ENCODE results near the gene FBXL4. TPM values are rescaled to one million over a fixed set of nuclear protein-coding genes. Genes with fewer than 3 reads are reported as not detected.

FBXL4 gene
- total and polyA plus RNA-seq, 10 of the 15 experiments (the other 5 are each of a cell fraction or from before 2014, with no cell fraction given) = 2.9 to 16.9 (median 7.2) TPM

DNA sequence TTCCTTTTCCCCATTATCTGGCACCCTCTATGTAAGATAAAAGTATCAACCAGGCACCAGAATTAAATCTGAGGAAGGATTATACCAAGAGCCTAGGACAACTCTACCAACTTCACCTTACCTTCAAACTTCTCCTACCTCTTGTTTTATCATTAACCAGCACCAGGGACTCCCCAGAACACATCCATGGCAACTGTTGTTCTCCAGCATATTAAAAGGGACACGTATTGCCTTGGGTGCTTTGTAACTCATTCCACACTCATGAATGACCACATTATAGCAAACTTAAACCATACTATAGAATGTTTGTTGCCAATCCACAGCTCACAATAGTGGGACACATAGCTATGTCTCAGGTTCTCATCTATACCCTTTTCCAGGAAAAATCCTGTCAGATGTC, 11.9 kb upstream of the FBXL4 start:
- no peak for ATAC-seq
- Histone ChIP-seq H2AFZ (ENCODE audit: control insufficient read depth, low read depth, low read length) (no peak overlapping the region), H3K27ac (ENCODE audit: control insufficient read depth, insufficient read depth) (no peak overlapping the region), H4K20me1 (ENCODE audit: control insufficient read depth, insufficient read depth) (no peaks in the 10 kb centered on the region), H3K4me2 (ENCODE audit: control insufficient read depth, insufficient read depth) (no peak overlapping the region), H3K36me3 (ENCODE audit: control insufficient read depth in 2 of 2, insufficient read depth in 2 of 2, low read length in 1 of 2) (no peaks in the 10 kb centered on the region), H3K79me2 (ENCODE audit: control insufficient read depth, insufficient read depth, low read length) (no peaks in the 10 kb centered on the region), H3K4me3 (no peak overlapping the region), H3K4me1 (ENCODE audit: control insufficient read depth, insufficient read depth, low read length) (no peaks in the 10 kb centered on the region), H3K9ac (ENCODE audit: control insufficient read depth, insufficient read depth, low read length) (no peak overlapping the region), H3K27me3 (replicated peaks in 1 of 2; ENCODE audit: control insufficient read depth in 2 of 2, insufficient read depth in 2 of 2, low read length in 1 of 2) (no peaks in the 10 kb centered on the region; a peak in 1 of 4 replicates), H3K9me3 (replicated peaks; ENCODE audit: control insufficient read depth, insufficient read depth, low read length) (no peaks in the 10 kb centered on the region)
- TF ChIP-seq STAT3 (IDR thresholded peaks at IDR 0.05; ENCODE audit: low read depth, low read length) = no peak
- TF ChIP-seq RFX5 (IDR thresholded peaks at IDR 0.05; ENCODE audit: low read depth, low read length) = no peak
- TF ChIP-seq SRF (IDR thresholded peaks at IDR 0.05; ENCODE audit: low read depth in 2 of 2, low read length in 2 of 2) = no peak
- no peak for TF ChIP-seq EED (IDR thresholded peaks at IDR 0.05; ENCODE audit: low read depth)
- no peak for TF ChIP-seq IKZF2 (IDR thresholded peaks at IDR 0.05)
- TF ChIP-seq IKZF1 (conservative IDR thresholded peaks at IDR 0.05) = no peak
- TF ChIP-seq RAD21 (IDR thresholded peaks at IDR 0.05; ENCODE audit: insufficient read depth, low read depth, low read length) = no peak
- in situ Hi-C loops (cut with MboI) (no loop called here), intact Hi-C loops (cut with micrococcal nuclease; ENCODE audit: unreplicated experiment) (no loop called here)
- BruUV-seq (replicated peaks) = no TSS peak
- SMC1A ChIA-PET (ENCODE audit: uncharacterized antibody, unreplicated experiment) = interaction anchor here (1.8 kb wide), 1 partner anchor 9 kb away, joined by 4 read pairs; no protein-coding TSS in a partner anchor
- FAIRE-seq = no peak
- DNase-seq (ENCODE audit: low read depth, low spot score) = no peak
- CTCF ChIA-PET = interaction anchor here (0.6 kb wide), 1 partner anchor 10 kb away, joined by 3 read pairs; no protein-coding TSS in a partner anchor
- RAD21 ChIA-PET (ENCODE audit: unreplicated experiment) = no interaction called here
- WGBS (ENCODE audit: insufficient coverage, insufficient replicate concordance, low lambda C conversion rate, missing lambda C conversion rate) = 0% methylated on average over 1 of the region's 1 CpG
- POLR2A ChIA-PET = no interaction called here

DNA sequence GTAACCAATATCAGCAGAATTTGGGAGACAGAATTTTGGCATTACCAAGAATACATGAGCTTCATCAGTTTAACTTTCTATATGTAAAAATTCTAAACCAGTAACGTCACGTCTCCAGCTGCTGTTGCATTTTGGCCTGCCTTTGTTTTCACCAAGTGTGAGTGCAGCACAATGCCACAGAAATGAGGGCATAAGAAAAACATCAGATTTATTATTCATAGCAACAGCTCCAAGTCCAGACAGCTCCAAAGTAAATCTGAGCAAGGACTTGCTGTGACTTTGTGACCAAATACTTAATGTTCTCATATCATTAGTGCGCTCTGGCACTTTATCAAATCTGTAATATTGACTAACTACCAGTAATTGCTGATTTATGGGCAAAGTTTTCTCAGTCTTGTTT, 11.0 kb upstream of the FBXL4 start:
- Histone ChIP-seq H3K4me2 (ENCODE audit: control insufficient read depth, insufficient read depth) (no peak overlapping the region), H3K9me3 (replicated peaks; ENCODE audit: control insufficient read depth, insufficient read depth, low read length) (no peaks in the 10 kb centered on the region), H3K79me2 (ENCODE audit: control insufficient read depth, insufficient read depth, low read length) (no peaks in the 10 kb centered on the region), H3K4me3 (no peak overlapping the region), H3K9ac (ENCODE audit: control insufficient read depth, insufficient read depth, low read length) (no peak overlapping the region), H2AFZ (ENCODE audit: control insufficient read depth, low read depth, low read length) (no peak overlapping the region), H3K4me1 (ENCODE audit: control insufficient read depth, insufficient read depth, low read length) (no peaks in the 10 kb centered on the region), H3K36me3 (ENCODE audit: control insufficient read depth in 2 of 2, insufficient read depth in 2 of 2, low read length in 1 of 2) (no peaks in the 10 kb centered on the region), H4K20me1 (ENCODE audit: control insufficient read depth, insufficient read depth) (no peaks in the 10 kb centered on the region), H3K27me3 (replicated peaks in 1 of 2; ENCODE audit: control insufficient read depth in 2 of 2, insufficient read depth in 2 of 2, low read length in 1 of 2) (no peaks in the 10 kb centered on the region; a peak in 1 of 4 replicates), H3K27ac (ENCODE audit: control insufficient read depth, insufficient read depth) (no peak overlapping the region)
- DNase-seq (ENCODE audit: low read depth, low spot score) = no peak
- CTCF ChIA-PET = no interaction called here
- ATAC-seq = no peak
- FAIRE-seq = no peak
- SMC1A ChIA-PET (ENCODE audit: uncharacterized antibody, unreplicated experiment) = interaction anchor here (1.8 kb wide), 1 partner anchor 10 kb away, joined by 4 read pairs; no protein-coding TSS in a partner anchor
- RAD21 ChIA-PET (ENCODE audit: unreplicated experiment) = no interaction called here
- intact Hi-C loops (cut with micrococcal nuclease; ENCODE audit: unreplicated experiment) = no loop called here
- POLR2A ChIA-PET = no interaction called here
- 32% methylated on average over 3 of the region's 3 CpGs for WGBS (ENCODE audit: insufficient coverage, insufficient replicate concordance, low lambda C conversion rate, missing lambda C conversion rate)
- in situ Hi-C loops (cut with MboI) = no loop called here
- BruUV-seq (replicated peaks) = no TSS peak
- no peak for TF ChIP-seq RELA (IDR thresholded peaks at IDR 0.05; ENCODE audit: borderline replicate concordance, partially characterized antibody)
- no peak for TF ChIP-seq ASH2L (IDR thresholded peaks at IDR 0.05; ENCODE audit: borderline replicate concordance, low read depth)
- no peak for TF ChIP-seq RFX5 (IDR thresholded peaks at IDR 0.05; ENCODE audit: low read depth, low read length)
- TF ChIP-seq SREBF1 (IDR thresholded peaks at IDR 0.05; ENCODE audit: low read length) = no peak
- TF ChIP-seq RCOR1 (conservative IDR thresholded peaks at IDR 0.05; ENCODE audit: low read depth, low read length) = no peak
- TF ChIP-seq ETV6 (conservative IDR thresholded peaks at IDR 0.05 in 1 of 2, IDR thresholded peaks at IDR 0.05 in 1 of 2; ENCODE audit: borderline replicate concordance in 1 of 2, low read depth in 1 of 2) = no peak
- TF ChIP-seq, protein P1, sequence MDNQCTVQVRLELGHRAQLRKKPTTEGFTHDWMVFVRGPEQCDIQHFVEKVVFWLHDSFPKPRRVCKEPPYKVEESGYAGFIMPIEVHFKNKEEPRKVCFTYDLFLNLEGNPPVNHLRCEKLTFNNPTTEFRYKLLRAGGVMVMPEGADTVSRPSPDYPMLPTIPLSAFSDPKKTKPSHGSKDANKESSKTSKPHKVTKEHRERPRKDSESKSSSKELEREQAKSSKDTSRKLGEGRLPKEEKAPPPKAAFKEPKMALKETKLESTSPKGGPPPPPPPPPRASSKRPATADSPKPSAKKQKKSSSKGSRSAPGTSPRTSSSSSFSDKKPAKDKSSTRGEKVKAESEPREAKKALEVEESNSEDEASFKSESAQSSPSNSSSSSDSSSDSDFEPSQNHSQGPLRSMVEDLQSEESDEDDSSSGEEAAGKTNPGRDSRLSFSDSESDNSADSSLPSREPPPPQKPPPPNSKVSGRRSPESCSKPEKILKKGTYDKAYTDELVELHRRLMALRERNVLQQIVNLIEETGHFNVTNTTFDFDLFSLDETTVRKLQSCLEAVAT (IDR thresholded peaks at IDR 0.05) = no peak
- no peak for TF ChIP-seq SPI1 (IDR thresholded peaks at IDR 0.05; ENCODE audit: borderline replicate concordance, insufficient read depth, low read depth, low read length)
- TF ChIP-seq NR2C2 (IDR thresholded peaks at IDR 0.05; ENCODE audit: borderline replicate concordance, control insufficient read depth, insufficient read length, low read depth) = no peak
